Activated naive CD8-positive, alpha-beta T cell treated with anti-CD3 and anti-CD28 coated beads, Interleukin-2, amount 50 U/mL, for 24 hours (primary cell): ENCODE measurements around the gene FIGNL2.
A peak's percentile ranks its signal among the peaks of the same experiment; 100 is the strongest.
"Not testable (repeated sequence)": the region's sequence is repeated elsewhere in the genome, so short reads cannot be mapped to it uniquely, and the experiment has no call there.

Source experiments
- ATAC-seq: fragments of 150-1000 bp; cut with Tn5 transposase; one replicate; pipeline ENCODE4 v1.10.0; 2021
- DNase-seq: peaks from one replicate; pipeline ENCODE4 v3.0.0; 2021
- H3K27ac Mint-ChIP-seq: one replicate; pipeline ENCODE4 v1.8.0; 2021; ENCODE audit warnings: mild to moderate bottlenecking, mixed read lengths
- H3K27me3 Mint-ChIP-seq: one replicate; pipeline ENCODE4 v1.8.0; 2021; ENCODE audit warnings: mixed read lengths
- H3K36me3 Mint-ChIP-seq: one replicate; pipeline ENCODE4 v1.8.0; 2021; ENCODE audit warnings: low read depth, mixed read lengths
- H3K4me1 Mint-ChIP-seq: one replicate; pipeline ENCODE4 v1.8.0; 2021; ENCODE audit warnings: mixed read lengths
- H3K4me3 Mint-ChIP-seq: one replicate; pipeline ENCODE4 v1.8.0; 2021; ENCODE audit warnings: mild to moderate bottlenecking, moderate library complexity, mixed read lengths
- H3K9me3 Mint-ChIP-seq: one replicate; pipeline ENCODE4 v1.8.0; 2021; ENCODE audit warnings: mixed read lengths

FIGNL2 gene

GRCh38 chr12:51886021-51886710, 37.6 kb upstream of the FIGNL2 start:
- H3K27me3 Mint-ChIP-seq, result no peaks in the 10 kb centered on the region
- H3K4me1 Mint-ChIP-seq, result peaks cover 17% of the 10 kb centered on the region
- peaks cover 8% of the 10 kb centered on the region for H3K9me3 Mint-ChIP-seq
- no peak overlapping the region for H3K4me3 Mint-ChIP-seq
- H3K36me3 Mint-ChIP-seq, result no peaks in the 10 kb centered on the region
- ATAC-seq (peak; percentile 88), DNase-seq (peak; percentile 43)
- peak overlapping the region; percentile 70 for H3K27ac Mint-ChIP-seq

GRCh38 chr12:51885294-51886020, 36.9 kb upstream of the FIGNL2 start:
- not testable (repeated sequence) for H3K36me3 Mint-ChIP-seq, H3K9me3 Mint-ChIP-seq, ATAC-seq, H3K27me3 Mint-ChIP-seq, H3K4me3 Mint-ChIP-seq, DNase-seq
- H3K27ac Mint-ChIP-seq, result peak overlapping the region; percentile 70
- H3K4me1 Mint-ChIP-seq, result peaks cover 17% of the 10 kb centered on the region

- H3K4me1 Mint-ChIP-seq, result peaks cover 17% of the 10 kb centered on the region
- ATAC-seq, result no peak
Measured at GRCh38 chr12:51884676-51885229, 36.2 kb upstream of the FIGNL2 start.

GRCh38 chr12:51883998-51884675, 35.6 kb upstream of the FIGNL2 start:
- Mint-ChIP-seq H3K4me1 (peaks cover 17% of the 10 kb centered on the region), H3K27me3 (no peaks in the 10 kb centered on the region), H3K27ac (no peak overlapping the region), H3K4me3 (no peak overlapping the region), H3K9me3 (peaks cover 8% of the 10 kb centered on the region), H3K36me3 (no peaks in the 10 kb centered on the region)
- ATAC-seq (no peak), DNase-seq (no peak)

More at GRCh38 chr12:51884676-51885229, 36.2 kb upstream of the FIGNL2 start:
- H3K27ac Mint-ChIP-seq, result peak overlapping the region; percentile 67
- H3K9me3 Mint-ChIP-seq, result peaks cover 8% of the 10 kb centered on the region
- no peak overlapping the region for H3K4me3 Mint-ChIP-seq
- no peaks in the 10 kb centered on the region for H3K27me3 Mint-ChIP-seq
- no peaks in the 10 kb centered on the region for H3K36me3 Mint-ChIP-seq
- no peak for DNase-seq

GRCh38 chr12:51883295-51883694, 34.8 kb upstream of the FIGNL2 start:
- Mint-ChIP-seq H3K4me3 (no peak overlapping the region), H3K27ac (no peak overlapping the region), H3K36me3 (no peaks in the 10 kb centered on the region), H3K27me3 (no peaks in the 10 kb centered on the region), H3K4me1 (peaks cover 17% of the 10 kb centered on the region), H3K9me3 (peaks cover 8% of the 10 kb centered on the region)
- DNase-seq (no peak), ATAC-seq (no peak)

- Mint-ChIP-seq H3K27me3 (peaks cover under 1% of the 10 kb centered on the region), H3K4me3 (no peak overlapping the region), H3K4me1 (no peaks in the 10 kb centered on the region), H3K36me3 (no peaks in the 10 kb centered on the region), H3K9me3 (no peaks in the 10 kb centered on the region), H3K27ac (no peak overlapping the region)
- DNase-seq, result no peak
- ATAC-seq, result no peak
Measured at GRCh38 chr12:51879102-51879501, 30.6 kb upstream of the FIGNL2 start.

GRCh38 chr12:51874486-51874885, 26.0 kb upstream of the FIGNL2 start:
- ATAC-seq (no peak), DNase-seq (no peak)
- H3K4me1 Mint-ChIP-seq, result peaks cover 11% of the 10 kb centered on the region
- no peak overlapping the region for H3K27ac Mint-ChIP-seq
- H3K4me3 Mint-ChIP-seq, result no peak overlapping the region
- no peaks in the 10 kb centered on the region for H3K36me3 Mint-ChIP-seq
- no peaks in the 10 kb centered on the region for H3K9me3 Mint-ChIP-seq
- H3K27me3 Mint-ChIP-seq, result peaks cover 16% of the 10 kb centered on the region

- no peak overlapping the region for H3K27ac Mint-ChIP-seq
- no peak overlapping the region for H3K4me3 Mint-ChIP-seq
- DNase-seq, result no peak
- no peaks in the 10 kb centered on the region for H3K9me3 Mint-ChIP-seq
- peaks cover 11% of the 10 kb centered on the region for H3K4me1 Mint-ChIP-seq
- H3K27me3 Mint-ChIP-seq, result peaks cover 18% of the 10 kb centered on the region
- no peaks in the 10 kb centered on the region for H3K36me3 Mint-ChIP-seq
- no peak for ATAC-seq
Measured at GRCh38 chr12:51874000-51874399, 25.5 kb upstream of the FIGNL2 start.

GRCh38 chr12:51873251-51873994, 24.9 kb upstream of the FIGNL2 start:
- ATAC-seq (no peak), DNase-seq (no peak)
- Mint-ChIP-seq H3K4me1 (peaks cover 13% of the 10 kb centered on the region), H3K36me3 (no peaks in the 10 kb centered on the region), H3K27ac (no peak overlapping the region), H3K27me3 (peaks cover 23% of the 10 kb centered on the region), H3K9me3 (no peaks in the 10 kb centered on the region), H3K4me3 (no peak overlapping the region)

GRCh38 chr12:51872689-51872981, 24.1 kb upstream of the FIGNL2 start:
- H3K27ac Mint-ChIP-seq, result no peak overlapping the region
- H3K4me1 Mint-ChIP-seq, result peaks cover 17% of the 10 kb centered on the region
- no peaks in the 10 kb centered on the region for H3K36me3 Mint-ChIP-seq
- H3K27me3 Mint-ChIP-seq, result peaks cover 28% of the 10 kb centered on the region
- ATAC-seq (no peak), DNase-seq (no peak)
- no peak overlapping the region for H3K4me3 Mint-ChIP-seq
- no peaks in the 10 kb centered on the region for H3K9me3 Mint-ChIP-seq

GRCh38 chr12:51871918-51872688, 23.6 kb upstream of the FIGNL2 start:
- DNase-seq (no peak), ATAC-seq (no peak)
- Mint-ChIP-seq H3K4me1 (peaks cover 17% of the 10 kb centered on the region), H3K27ac (no peak overlapping the region), H3K36me3 (no peaks in the 10 kb centered on the region), H3K4me3 (no peak overlapping the region), H3K9me3 (no peaks in the 10 kb centered on the region), H3K27me3 (peaks cover 34% of the 10 kb centered on the region)

GRCh38 chr12:51871126-51871525, 22.6 kb upstream of the FIGNL2 start:
- Mint-ChIP-seq H3K4me1 (peaks cover 17% of the 10 kb centered on the region), H3K36me3 (no peaks in the 10 kb centered on the region), H3K9me3 (no peaks in the 10 kb centered on the region), H3K27me3 (peaks cover 37% of the 10 kb centered on the region), H3K27ac (no peak overlapping the region), H3K4me3 (no peak overlapping the region)
- DNase-seq, result no peak
- no peak for ATAC-seq

GRCh38 chr12:51870504-51870903, 22.0 kb upstream of the FIGNL2 start:
- no peaks in the 10 kb centered on the region for H3K9me3 Mint-ChIP-seq
- DNase-seq, result no peak
- no peak overlapping the region for H3K4me3 Mint-ChIP-seq
- peaks cover 17% of the 10 kb centered on the region for H3K4me1 Mint-ChIP-seq
- H3K36me3 Mint-ChIP-seq, result no peaks in the 10 kb centered on the region
- ATAC-seq, result peak; percentile 33
- no peak overlapping the region for H3K27ac Mint-ChIP-seq
- peaks cover 41% of the 10 kb centered on the region for H3K27me3 Mint-ChIP-seq

GRCh38 chr12:51869931-51870330, 21.4 kb upstream of the FIGNL2 start:
- Mint-ChIP-seq H3K4me1 (peaks cover 17% of the 10 kb centered on the region), H3K36me3 (no peaks in the 10 kb centered on the region), H3K27ac (no peak overlapping the region), H3K27me3 (peaks cover 46% of the 10 kb centered on the region), H3K9me3 (no peaks in the 10 kb centered on the region), H3K4me3 (no peak overlapping the region)
- ATAC-seq (no peak), DNase-seq (no peak)
